K562 (cell line): ENCODE measurements around the gene CD34.

Experiments
- BRCA1 ChIP-seq, 2 experiments: fragments of 450-650 bp in 1 of 2; sonication (generic) in 1 of 2; formaldehyde crosslinking in 1 of 2; IDR thresholded peaks; 2 replicates each; pipeline versions ENCODE4 v1.5.0 to v1.6.1; 2017 to 2020; ENCODE audit warnings: mild to moderate bottlenecking in 1 of 2, missing genetic modification reagents in 1 of 2
- BRF2 ChIP-seq: IDR thresholded peaks from 3 replicates; pipeline ENCODE4 v1.6.1; 2011; ENCODE audit warnings: borderline replicate concordance, mild to moderate bottlenecking; ENCODE audit not compliant: insufficient read length, insufficient read depth
- IRF9 ChIP-seq: fragments of 450-650 bp; IDR thresholded peaks from 2 replicates; pipeline ENCODE4 v1.6.1; 2016; ENCODE audit warnings: missing biosample characterization, missing genetic modification characterization
- TRIM24 ChIP-seq, 2 experiments: fragments of 450-650 bp; IDR thresholded peaks; 2 replicates each; pipeline ENCODE4 v1.6.1; 2016
- TF ChIP-seq, protein P1 (sequence below): fragments of 250-450 bp; sonication (Bioruptor Pico); IDR thresholded peaks from 2 replicates; pipeline ENCODE4 v1.8.0; 2021; ENCODE audit warnings: borderline replicate concordance, mild to moderate bottlenecking, moderate library complexity; ENCODE audit not compliant: poor library complexity, severe bottlenecking

DNA sequence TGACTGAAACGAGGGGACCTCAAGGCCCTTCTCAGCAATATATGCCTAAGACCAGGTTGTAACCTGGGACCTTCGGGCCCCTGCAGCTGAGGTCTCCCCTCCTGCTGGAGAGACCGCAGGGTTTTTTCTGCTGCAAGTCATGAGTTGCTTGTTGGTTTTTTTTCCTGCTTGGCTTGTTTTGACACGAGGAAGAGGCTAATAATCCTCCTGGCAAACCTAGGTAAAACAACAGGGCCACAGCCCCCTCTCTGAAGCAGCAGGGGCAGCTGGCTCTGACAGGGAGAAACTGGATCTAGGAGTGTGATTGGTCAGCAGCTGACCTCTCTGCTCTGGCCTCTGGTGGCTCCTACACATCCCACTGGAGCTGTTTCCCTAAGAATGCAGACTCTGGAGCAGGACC is 69.0 kb downstream of the CD34 start:
- TF ChIP-seq BRCA1 (IDR thresholded peaks at IDR 0.05) (no peak), BRCA1 (CRISPR knock-in tag; IDR thresholded peaks at IDR 0.05) (no peak), TRIM24 (IDR thresholded peaks at IDR 0.05) (no peak), IRF9 (tag) (no peak), BRF2 (no peak)
- TF ChIP-seq, protein P1, sequence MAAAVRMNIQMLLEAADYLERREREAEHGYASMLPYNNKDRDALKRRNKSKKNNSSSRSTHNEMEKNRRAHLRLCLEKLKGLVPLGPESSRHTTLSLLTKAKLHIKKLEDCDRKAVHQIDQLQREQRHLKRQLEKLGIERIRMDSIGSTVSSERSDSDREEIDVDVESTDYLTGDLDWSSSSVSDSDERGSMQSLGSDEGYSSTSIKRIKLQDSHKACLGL (CRISPR knock-in tag) = no peak
